ENCODE measurements around the gene CRCP.

Gene CRCP

DNA sequence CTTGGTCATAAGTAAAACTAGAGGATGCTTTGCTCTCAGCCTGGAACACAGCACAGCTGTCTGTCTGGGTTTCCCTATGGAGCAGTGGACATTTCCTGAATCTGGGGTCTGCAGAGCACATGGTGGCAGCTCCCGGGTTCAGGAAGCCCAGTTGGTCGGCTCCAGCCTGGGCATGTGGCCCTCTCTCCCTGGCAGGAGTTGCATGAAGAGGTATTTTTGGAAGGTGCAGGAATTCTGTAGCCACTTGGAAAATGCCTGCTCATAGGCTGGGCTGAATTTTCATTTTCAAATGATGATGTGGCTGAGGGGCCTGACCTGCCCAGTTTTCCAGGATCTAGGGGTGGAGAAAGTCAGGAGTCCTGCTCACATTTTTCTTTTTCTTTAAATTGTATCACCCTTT is 83.8 kb downstream of the CRCP start:
- no peak for DNase-seq

DNA sequence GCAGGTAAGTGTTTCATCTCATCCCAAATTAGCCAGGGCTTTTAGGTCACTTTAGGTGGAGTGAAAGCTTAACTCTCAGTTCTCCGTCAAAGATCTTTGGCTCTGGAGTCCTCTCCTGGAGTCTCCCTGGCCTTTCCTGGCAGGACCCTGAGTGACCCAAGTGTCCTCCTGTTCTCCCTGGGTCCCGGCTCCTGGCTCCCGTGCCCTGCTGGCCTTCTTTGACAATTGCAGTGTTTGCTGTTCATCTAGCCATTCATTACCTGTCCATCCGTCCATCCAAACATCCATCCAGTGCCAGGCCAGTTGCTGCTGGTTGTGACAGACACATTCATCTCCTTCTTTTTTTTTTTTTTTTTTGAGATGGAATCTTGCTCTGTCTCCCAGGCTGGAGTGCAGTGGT is 84.3 kb downstream of the CRCP start:
- DNase-seq, result no peak

DNA sequence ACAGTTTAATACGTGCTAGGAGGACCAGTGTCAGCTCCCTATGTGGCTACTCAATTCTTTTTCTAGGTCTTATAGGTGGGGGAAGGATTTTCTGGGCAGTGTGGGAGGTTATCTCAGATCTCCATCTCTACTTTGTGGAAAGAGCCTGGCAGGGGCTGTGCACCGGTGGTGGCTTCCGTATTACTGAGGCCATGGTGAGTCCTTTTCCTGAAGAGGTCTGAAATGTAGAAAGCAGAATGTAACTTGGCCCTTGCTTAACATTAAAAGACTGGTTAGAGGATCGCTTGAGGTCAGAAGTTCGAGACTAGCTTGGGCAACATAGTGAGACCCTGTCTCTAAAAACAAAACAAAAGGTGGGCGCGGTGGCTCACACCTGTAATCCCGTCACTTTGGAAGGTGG is 87.8 kb downstream of the CRCP start:
- DNase-seq, result no peak

Measured in CD4-positive, alpha-beta T cell treated with Interleukin-17A for 4 hours (primary cell).